GM13977 (cell line): ENCODE results near the gene LCOR.

Experiments
- DNase-seq: peaks from one replicate; pipeline ENCODE4 v3.0.0; 2012; ENCODE audit warnings: low spot score
- in situ Hi-C: fragments of 300-500 bp; cut with MboI; formaldehyde crosslinking; loops from one replicate; pipeline ENCODE4 v1.12.0; 2022; ENCODE audit warnings: low sequenced_read_pairs, low pct_unique_long_range_greater_than_20kb, mixed read lengths, inconsistent platforms; ENCODE audit not compliant: unreplicated experiment
- TF ChIP-seq, protein P1 (sequence below): IDR thresholded peaks from 2 replicates; pipeline ENCODE4 v1.5.1; 2012; ENCODE audit warnings: mild to moderate bottlenecking, control low read depth; ENCODE audit not compliant: insufficient read depth; ENCODE audit errors: extremely low read depth, missing control alignments

LCOR gene

DNA sequence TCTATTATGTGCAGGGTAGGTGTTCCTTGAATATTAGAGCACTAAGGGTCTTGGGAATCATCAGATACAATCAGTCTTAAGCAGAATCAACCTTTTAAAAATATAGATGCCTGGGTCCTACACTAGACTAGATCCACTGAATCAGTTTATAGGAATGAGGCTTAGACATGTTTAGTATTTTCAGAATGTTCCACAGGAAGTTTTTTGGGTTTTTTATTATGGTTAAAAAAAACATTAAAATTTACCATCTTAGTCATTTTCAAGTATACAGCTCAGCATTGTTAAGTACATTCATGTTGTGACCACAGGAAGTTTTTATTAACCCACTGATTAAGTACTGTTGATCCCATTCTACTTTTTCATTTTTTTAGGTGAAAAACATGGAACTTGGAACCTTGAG lies 135.7 kb downstream of the LCOR start:
- in situ Hi-C loops = no loop called here
- no peak for DNase-seq
- TF ChIP-seq, protein P1, sequence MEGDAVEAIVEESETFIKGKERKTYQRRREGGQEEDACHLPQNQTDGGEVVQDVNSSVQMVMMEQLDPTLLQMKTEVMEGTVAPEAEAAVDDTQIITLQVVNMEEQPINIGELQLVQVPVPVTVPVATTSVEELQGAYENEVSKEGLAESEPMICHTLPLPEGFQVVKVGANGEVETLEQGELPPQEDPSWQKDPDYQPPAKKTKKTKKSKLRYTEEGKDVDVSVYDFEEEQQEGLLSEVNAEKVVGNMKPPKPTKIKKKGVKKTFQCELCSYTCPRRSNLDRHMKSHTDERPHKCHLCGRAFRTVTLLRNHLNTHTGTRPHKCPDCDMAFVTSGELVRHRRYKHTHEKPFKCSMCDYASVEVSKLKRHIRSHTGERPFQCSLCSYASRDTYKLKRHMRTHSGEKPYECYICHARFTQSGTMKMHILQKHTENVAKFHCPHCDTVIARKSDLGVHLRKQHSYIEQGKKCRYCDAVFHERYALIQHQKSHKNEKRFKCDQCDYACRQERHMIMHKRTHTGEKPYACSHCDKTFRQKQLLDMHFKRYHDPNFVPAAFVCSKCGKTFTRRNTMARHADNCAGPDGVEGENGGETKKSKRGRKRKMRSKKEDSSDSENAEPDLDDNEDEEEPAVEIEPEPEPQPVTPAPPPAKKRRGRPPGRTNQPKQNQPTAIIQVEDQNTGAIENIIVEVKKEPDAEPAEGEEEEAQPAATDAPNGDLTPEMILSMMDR = no peak

DNA sequence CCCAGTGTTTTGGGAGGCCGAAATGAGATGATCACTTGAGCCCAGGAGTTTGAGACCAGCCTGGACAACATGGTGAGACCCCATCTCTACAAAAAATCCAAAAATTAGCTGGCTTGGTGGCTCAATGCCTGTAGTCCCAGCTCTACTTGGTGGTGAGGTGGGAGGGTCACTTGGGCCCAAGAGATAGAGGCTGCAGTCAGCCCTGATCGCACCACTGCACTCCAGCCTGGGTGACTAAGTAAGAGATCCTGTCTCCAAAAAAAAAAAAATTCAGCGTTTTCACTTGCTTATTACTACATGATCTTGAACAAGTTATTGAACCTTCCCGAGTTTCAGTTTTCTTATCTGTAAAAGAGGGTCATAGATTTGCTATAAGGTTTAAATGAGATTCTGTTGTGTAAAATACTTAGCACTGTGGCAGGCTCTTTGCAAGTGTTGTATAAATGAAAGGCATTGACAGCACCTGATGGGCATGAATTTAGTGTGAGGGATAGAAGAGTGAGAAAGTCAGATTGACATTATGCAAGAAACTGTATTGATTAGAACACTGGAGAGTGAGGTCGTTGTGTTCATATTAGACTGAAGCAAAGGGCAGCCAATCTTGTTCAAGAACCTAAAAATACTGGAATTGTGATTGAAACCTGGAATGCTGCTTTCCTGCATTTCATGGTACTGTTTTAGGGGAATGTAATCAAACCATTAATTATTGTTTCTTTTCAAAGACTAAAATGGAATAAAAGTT lies 136.8 kb downstream of the LCOR start:
- no peak for DNase-seq
- TF ChIP-seq, protein P1 = no peak
- in situ Hi-C loops = no loop called here

DNA sequence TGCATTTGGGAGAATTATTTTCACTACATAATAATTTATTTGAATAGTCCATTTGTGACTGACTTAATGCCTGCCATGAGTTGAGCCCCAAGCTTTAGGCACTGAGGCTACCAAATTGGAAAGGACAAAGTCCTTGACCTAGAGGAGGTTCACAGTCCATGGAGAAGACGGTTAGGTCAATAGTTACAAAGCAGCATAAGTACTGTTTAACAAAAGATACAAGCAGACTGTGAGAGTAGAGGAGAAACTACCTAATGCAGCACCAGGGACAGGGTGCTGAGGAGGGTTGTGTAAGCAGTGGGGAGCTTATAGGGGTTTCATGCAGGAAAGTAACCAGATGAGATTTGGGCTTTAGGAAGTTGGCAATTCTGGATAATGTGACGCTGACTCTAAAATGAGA lies 139.2 kb downstream of the LCOR start:
- in situ Hi-C loops = no loop called here
- no peak for DNase-seq
- TF ChIP-seq, protein P1 = no peak

DNA sequence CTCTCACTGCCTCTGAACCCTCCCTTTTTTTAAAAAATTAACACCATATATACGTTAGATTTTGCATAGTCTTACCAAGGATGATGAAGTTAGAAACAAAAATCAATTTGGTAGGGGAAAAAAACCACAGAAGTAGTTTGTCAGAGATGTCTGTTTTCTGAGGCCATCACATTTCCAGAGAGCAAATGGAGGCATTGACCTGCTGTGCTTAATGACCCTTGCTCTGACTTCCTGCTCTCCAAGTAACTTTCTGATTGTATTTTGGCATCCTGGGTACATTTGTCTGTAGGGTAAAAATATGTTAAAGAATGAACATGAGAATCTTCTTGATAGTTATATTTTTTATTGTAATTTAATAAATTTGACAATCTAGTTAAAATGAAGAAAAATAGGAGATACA lies 140.2 kb downstream of the LCOR start:
- DNase-seq = no peak
- in situ Hi-C loops = no loop called here
- TF ChIP-seq, protein P1 = no peak

DNA sequence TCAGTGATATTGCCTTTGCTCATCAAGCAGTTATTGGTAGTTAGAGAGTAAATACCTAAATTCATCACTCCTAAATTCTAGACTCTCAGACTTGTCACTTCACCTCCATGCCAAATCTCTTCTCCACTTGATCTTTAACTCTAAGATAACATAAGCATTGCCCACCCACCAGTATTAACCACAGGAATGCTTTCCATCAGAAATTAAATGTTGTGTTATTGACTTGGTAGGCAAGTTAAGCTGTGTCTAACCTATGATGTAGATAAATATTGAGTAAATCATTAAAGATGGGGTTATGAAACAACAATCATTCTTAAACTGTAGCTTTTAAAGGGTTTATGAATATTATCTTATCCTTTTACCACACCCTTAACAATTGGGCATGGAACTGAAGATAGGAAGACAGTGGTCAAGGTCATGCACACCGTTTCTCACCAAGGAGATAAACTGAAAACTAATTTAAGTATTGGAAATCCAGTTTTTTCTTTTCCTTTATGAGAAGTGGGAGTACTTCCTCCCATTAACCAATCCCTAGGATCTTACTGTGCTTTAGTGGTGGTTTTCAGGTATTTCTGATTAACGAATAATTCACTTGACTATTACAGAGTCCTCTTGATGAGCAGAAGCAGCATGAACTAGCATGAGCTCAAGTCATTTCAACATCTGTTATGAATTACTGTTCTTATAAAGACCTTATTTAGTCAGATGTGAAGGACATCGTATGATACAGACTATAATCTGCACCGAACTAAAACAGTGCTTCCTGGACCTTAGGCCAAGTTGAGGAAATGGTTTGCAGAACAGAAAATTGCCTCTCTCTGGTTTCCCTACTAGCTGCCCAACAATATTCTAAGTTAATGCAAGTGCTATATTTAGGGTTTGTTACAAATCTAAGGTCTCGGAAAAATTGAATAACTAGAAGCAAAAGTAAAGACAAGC lies 142.0 kb downstream of the LCOR start:
- no peak for DNase-seq
- in situ Hi-C loops = no loop called here
- TF ChIP-seq, protein P1 = no peak

DNA sequence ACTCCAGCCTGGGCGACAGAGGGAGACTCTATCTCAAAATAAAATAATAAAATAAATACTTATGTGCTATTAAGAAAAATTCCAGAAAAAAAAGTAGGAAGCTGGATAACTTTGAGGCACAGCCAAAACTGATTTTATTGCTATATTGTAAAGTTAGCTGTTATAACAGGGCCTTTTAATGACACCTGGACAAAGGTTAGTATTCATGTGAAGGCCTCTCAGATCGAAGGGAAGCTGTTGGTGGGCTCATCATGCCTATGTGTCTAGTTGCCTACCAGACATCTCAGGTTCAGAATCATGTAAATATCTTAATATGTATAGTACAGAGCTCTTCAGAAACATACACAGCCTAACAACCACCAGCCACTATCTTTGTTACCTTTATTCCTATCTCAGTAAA lies 143.0 kb downstream of the LCOR start:
- in situ Hi-C loops = no loop called here
- TF ChIP-seq, protein P1 = no peak
- no peak for DNase-seq
